Ascending aorta (tissue), 2 donors: ENCODE measurements around the gene NLGN1. TPM values are rescaled to one million over a fixed set of nuclear protein-coding genes. Genes with fewer than 3 reads are reported as not detected.

Experiments used
- DNase-seq, 2 donors: peaks; one replicate each; pipeline ENCODE4 v3.0.0-alpha.2; 2019; ENCODE audit warnings: low spot score in 2 of 2
- H3K27ac ChIP-seq, 2 donors: fragments of 200-600 bp; sonication (generic); one replicate each; pipeline ENCODE4 v1.5.1; 2016 to 2017; ENCODE audit warnings: mild to moderate bottlenecking in 1 of 2
- H3K27me3 ChIP-seq: fragments of 200-600 bp; sonication (generic); one replicate; pipeline ENCODE4 v1.5.1; 2017
- H3K36me3 ChIP-seq, 2 donors: fragments of 200-600 bp; sonication (generic); one replicate each; pipeline ENCODE4 v1.5.1; 2016
- H3K4me1 ChIP-seq, 2 donors: fragments of 200-600 bp; sonication (generic); one replicate each; pipeline ENCODE4 v1.5.1; 2016 to 2017; ENCODE audit warnings: mild to moderate bottlenecking in 1 of 2
- H3K4me3 ChIP-seq, 2 donors: fragments of 200-600 bp; sonication (generic); one replicate each; pipeline ENCODE4 v1.5.1; 2016 to 2017; ENCODE audit warnings: mild to moderate bottlenecking in 1 of 2
- H3K9me3 ChIP-seq, 2 donors: fragments of 200-600 bp; sonication (generic); one replicate each; pipeline ENCODE4 v1.5.1; 2016
- intact Hi-C: fragments of 100-400 bp; cut with DNase I; formaldehyde crosslinking; loops from one replicate; pipeline ENCODE4 v1.15.1; 2023
- total RNA-seq: library from RNA; depleted of rRNA; stranded (reverse); fragments of >200 nt; gene quantifications from one replicate; pipeline ENCODE4 v1.1.0, GENCODE V29; 2016
- TF ChIP-seq, protein P1 (sequence below), 3 experiments: fragments of 200-600 bp in 2 of 3; fragments of 450-650 bp in 1 of 3; sonication (generic) in 2 of 3; IDR thresholded peaks; one replicate each; pipeline ENCODE4 v1.5.1; 2016 to 2019; ENCODE audit warnings: antibody characterized with exemption in 3 of 3, mild to moderate bottlenecking in 1 of 3, moderate library complexity in 1 of 3

The NLGN1 gene
- total RNA-seq, 1 donor from 2014 or later, result 5.2 TPM

DNA sequence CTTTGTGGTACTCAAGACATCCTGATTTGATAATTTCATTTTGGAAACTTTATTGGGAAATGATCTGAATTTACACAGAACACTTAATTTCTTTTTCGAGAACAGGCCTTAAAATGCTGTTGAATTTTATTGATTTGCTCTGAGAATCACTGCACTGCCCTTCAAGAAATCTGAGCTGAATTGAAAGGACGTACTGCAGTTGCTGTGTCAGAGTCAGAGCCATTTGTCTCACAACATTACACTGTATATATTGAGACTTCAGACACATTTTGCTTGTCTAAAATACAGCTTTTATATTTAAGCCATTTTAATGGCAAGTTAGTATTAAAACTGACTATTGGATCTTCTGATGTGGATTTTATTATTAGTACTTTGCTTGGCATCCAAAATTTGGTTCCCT is 504.1 kb downstream of the NLGN1 start:
- H3K9me3 ChIP-seq, result no peaks in the 10 kb centered on the region
- intact Hi-C loops, result no loop called here
- TF ChIP-seq, protein P1, sequence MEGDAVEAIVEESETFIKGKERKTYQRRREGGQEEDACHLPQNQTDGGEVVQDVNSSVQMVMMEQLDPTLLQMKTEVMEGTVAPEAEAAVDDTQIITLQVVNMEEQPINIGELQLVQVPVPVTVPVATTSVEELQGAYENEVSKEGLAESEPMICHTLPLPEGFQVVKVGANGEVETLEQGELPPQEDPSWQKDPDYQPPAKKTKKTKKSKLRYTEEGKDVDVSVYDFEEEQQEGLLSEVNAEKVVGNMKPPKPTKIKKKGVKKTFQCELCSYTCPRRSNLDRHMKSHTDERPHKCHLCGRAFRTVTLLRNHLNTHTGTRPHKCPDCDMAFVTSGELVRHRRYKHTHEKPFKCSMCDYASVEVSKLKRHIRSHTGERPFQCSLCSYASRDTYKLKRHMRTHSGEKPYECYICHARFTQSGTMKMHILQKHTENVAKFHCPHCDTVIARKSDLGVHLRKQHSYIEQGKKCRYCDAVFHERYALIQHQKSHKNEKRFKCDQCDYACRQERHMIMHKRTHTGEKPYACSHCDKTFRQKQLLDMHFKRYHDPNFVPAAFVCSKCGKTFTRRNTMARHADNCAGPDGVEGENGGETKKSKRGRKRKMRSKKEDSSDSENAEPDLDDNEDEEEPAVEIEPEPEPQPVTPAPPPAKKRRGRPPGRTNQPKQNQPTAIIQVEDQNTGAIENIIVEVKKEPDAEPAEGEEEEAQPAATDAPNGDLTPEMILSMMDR (IDR thresholded peaks at IDR 0.05), result no peak
- no peaks in the 10 kb centered on the region for H3K4me1 ChIP-seq
- DNase-seq, result no peak
- no peaks in the 10 kb centered on the region for H3K27me3 ChIP-seq
- H3K4me3 ChIP-seq, result no peak overlapping the region
- no peak overlapping the region for H3K27ac ChIP-seq
- no peaks in the 10 kb centered on the region for H3K36me3 ChIP-seq

DNA sequence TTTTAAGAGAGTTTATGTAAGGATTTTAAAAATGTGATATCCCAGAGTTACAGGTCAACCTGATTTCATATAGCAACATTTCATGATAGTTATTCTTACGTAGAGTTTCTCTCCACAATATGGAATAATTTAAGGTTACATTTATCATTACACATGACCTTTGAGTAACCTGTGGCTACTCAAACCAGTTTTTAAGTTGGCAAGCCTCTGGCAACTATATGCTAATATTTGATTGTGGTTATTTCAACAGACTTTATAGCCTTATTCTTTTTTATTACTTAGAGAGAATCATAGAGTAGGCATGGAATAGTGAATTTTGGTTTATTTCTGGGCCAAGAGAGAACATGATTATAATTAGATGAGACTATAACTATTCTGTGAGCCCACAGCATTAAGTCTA is 504.9 kb downstream of the NLGN1 start:
- H3K27ac ChIP-seq, result no peak overlapping the region
- DNase-seq, result no peak
- no peaks in the 10 kb centered on the region for H3K27me3 ChIP-seq
- H3K4me3 ChIP-seq, result no peak overlapping the region
- intact Hi-C loops, result no loop called here
- H3K9me3 ChIP-seq, result no peaks in the 10 kb centered on the region
- no peaks in the 10 kb centered on the region for H3K4me1 ChIP-seq
- TF ChIP-seq, protein P1 (IDR thresholded peaks at IDR 0.05), result no peak
- no peaks in the 10 kb centered on the region for H3K36me3 ChIP-seq

DNA sequence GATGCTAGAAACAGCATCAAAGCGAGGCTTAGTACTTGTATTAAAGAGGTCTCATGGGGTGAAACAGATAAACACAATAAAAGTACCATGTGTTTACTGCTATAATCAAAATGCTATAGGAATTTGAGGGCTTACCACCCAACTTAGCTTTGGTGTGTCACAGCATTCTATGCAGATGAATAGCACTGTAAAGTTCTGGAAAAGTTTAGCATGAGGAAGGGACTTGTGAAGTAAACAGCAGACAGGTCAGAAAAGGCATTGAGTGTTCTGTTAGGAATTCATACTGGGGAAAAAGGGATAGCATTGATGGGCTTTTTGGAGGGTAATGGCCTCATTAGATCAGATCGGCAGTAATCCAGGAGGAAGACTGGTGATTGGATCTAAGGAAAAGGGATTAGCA is 505.3 kb downstream of the NLGN1 start:
- Histone ChIP-seq H3K27me3 (no peaks in the 10 kb centered on the region), H3K9me3 (no peaks in the 10 kb centered on the region), H3K36me3 (no peaks in the 10 kb centered on the region), H3K27ac (no peak overlapping the region), H3K4me1 (no peaks in the 10 kb centered on the region), H3K4me3 (no peak overlapping the region)
- no peak for DNase-seq
- intact Hi-C loops, result no loop called here
- TF ChIP-seq, protein P1 (IDR thresholded peaks at IDR 0.05), result no peak

DNA sequence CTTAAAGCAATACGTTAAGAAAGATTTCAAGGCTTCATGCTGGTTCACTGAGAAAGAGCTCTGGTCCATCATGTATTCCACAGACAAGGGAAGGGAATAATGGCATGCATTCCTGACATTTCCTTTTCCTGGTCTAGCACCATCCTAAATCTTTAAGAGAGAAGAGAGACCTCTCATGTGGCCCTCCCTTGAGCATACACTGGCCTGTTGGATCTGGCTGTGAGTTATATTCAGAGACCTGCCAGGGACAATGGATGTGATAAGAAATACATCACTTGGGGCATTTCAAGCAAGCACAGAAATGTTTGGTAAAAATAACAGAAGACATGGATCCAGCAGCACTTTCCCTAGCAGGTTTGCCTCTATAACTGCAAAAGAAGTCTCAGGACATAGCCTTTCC is 507.8 kb downstream of the NLGN1 start:
- TF ChIP-seq, protein P1 (IDR thresholded peaks at IDR 0.05), result no peak
- intact Hi-C loops, result no loop called here
- no peaks in the 10 kb centered on the region for H3K9me3 ChIP-seq
- H3K27me3 ChIP-seq, result no peaks in the 10 kb centered on the region
- no peak overlapping the region for H3K27ac ChIP-seq
- no peaks in the 10 kb centered on the region for H3K36me3 ChIP-seq
- no peak overlapping the region for H3K4me3 ChIP-seq
- no peak for DNase-seq
- no peaks in the 10 kb centered on the region for H3K4me1 ChIP-seq

DNA sequence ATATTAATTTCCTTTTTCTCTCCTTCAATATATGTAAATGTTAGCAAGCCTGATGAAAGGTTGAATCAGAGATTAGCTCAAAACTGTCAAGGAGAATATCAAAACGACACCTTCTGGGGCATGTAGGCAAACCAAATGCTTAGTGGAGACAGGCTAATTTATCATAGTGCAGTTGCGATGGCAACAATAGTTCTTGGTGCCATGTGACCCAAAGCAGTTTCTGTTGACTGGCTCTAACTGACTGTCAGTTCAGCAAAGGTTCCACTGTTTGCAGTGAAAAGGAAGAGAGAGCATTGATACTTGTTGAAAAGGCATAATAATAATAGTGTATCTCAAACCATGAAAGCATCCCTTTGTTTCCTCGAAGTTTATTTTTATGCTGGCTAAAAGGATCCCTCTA is 513.9 kb downstream of the NLGN1 start:
- no peaks in the 10 kb centered on the region for H3K9me3 ChIP-seq
- no peaks in the 10 kb centered on the region for H3K4me1 ChIP-seq
- DNase-seq, result no peak
- H3K4me3 ChIP-seq, result no peak overlapping the region
- no peaks in the 10 kb centered on the region for H3K27me3 ChIP-seq
- H3K27ac ChIP-seq, result no peak overlapping the region
- intact Hi-C loops, result no loop called here
- H3K36me3 ChIP-seq, result no peaks in the 10 kb centered on the region
- TF ChIP-seq, protein P1 (IDR thresholded peaks at IDR 0.05), result no peak

DNA sequence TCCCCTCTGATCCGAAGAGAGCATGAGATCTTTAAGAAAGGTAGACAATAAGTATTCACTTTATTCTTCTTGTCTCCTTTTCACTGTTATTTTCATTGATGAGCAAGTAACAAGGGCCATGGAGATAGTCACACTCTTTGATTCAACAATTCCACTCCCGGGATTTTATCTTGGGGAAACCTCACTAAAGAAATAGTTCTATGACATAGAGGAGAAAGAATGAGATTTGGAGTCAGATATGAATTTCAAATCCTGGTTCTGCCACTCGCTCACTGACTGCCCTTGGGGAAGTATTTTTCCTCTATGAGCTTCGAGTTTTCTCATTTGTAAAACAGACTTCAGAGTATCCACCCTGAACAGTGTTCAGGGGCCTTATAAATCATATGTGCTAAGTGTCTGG is 514.6 kb downstream of the NLGN1 start:
- Histone ChIP-seq H3K9me3 (no peaks in the 10 kb centered on the region), H3K36me3 (no peaks in the 10 kb centered on the region), H3K4me3 (no peak overlapping the region), H3K27me3 (no peaks in the 10 kb centered on the region), H3K4me1 (no peaks in the 10 kb centered on the region), H3K27ac (no peak overlapping the region)
- no peak for DNase-seq
- TF ChIP-seq, protein P1 (IDR thresholded peaks at IDR 0.05), result no peak
- intact Hi-C loops, result no loop called here
